Psoas muscle (tissue), 8 donors: ENCODE measurements around the gene LUC7L2. TPM values are rescaled to one million over a fixed set of nuclear protein-coding genes. Genes with fewer than 3 reads are reported as not detected.
"Not testable (repeated sequence)": the region's sequence is repeated elsewhere in the genome, so short reads cannot be mapped to it uniquely, and the experiment has no call there.

Experiments used
- ATAC-seq, 4 donors: fragments of 200-7000 bp; cut with Tn5 transposase; one replicate each; pipeline ENCODE4 v1.9.1; 2020; ENCODE audit warnings: moderate library complexity in 3 of 4, mild to moderate bottlenecking in 2 of 4
- DNase-seq, 2 donors: peaks; one replicate each; pipeline ENCODE4 v3.0.0-alpha.2; 2020
- H3K27ac ChIP-seq: fragments of 200-600 bp; one replicate; pipeline ENCODE4 v1.8.0; 2022
- H3K27me3 ChIP-seq, 3 donors: fragments of 200-600 bp in 1 of 3; one replicate each; pipeline versions ENCODE4 v1.6.1 to v1.8.0; 2013 to 2022; ENCODE audit warnings: low read length in 2 of 3, mild to moderate bottlenecking in 2 of 3, moderate library complexity in 1 of 3; ENCODE audit not compliant: insufficient read depth in 3 of 3
- H3K36me3 ChIP-seq, 2 donors: fragments of 200-600 bp in 1 of 2; one replicate each; pipeline versions ENCODE4 v1.6.1 to v1.8.0; 2013 to 2022; ENCODE audit warnings: low read depth in 1 of 2, mild to moderate bottlenecking in 1 of 2, moderate library complexity in 1 of 2; ENCODE audit not compliant: insufficient read depth in 1 of 2
- H3K4me1 ChIP-seq: fragments of 200-600 bp; one replicate; pipeline ENCODE4 v1.8.0; 2022
- H3K4me3 ChIP-seq: fragments of 200-600 bp; one replicate; pipeline ENCODE4 v1.8.0; 2022; ENCODE audit warnings: mild to moderate bottlenecking
- H3K9me3 ChIP-seq: fragments of 200-600 bp; one replicate; pipeline ENCODE4 v1.8.0; 2022
- WGBS, 3 donors: extraction: QIAGEN DNeasy Blood & Tissue Kit; methylation state at CpG; one replicate each; pipeline versions ENCODE4 v1.1.6 to v1.1.7; 2013; 5-methylcytosine and 5-hydroxymethylcytosine counted together
- intact Hi-C, 2 donors: fragments of 100-400 bp; cut with DNase I; formaldehyde crosslinking; loops; one replicate each; pipeline versions ENCODE4 v1.11.0 to v1.14.2; 2022
- polyA plus RNA-seq, 3 donors: library from polyadenylated mRNA; stranded (reverse); fragments of 200-250 nt; gene quantifications; one replicate each; pipeline ENCODE4 v1.2.3, GENCODE V29; 2013
- total RNA-seq, 4 donors: library from RNA; stranded (reverse); fragmentation: NEBNext Ultra II Directional in 2 of 4; extraction: Animal tissue kit (Norgen Biotek cat#: 25700) in 2 of 4; gene quantifications; one replicate each; pipeline versions ENCODE4 v1.2.1 to v1.2.4, GENCODE V29; 2021 to 2023
- TF ChIP-seq, protein P1 (sequence below): fragments of 200-600 bp; IDR thresholded peaks from one replicate; pipeline ENCODE4 v1.8.0; 2022; ENCODE audit warnings: antibody characterized with exemption
- donor health status: healthy with polysubstance abuse.
- donor health status: DM: no; HTN: no; CAD: no; lungs with moderate emphysema.
- donor health status: Bipolar disorder and iron deficiency.
- donor health status: healthy.
- donor health status: DM: yes; HTN: yes; CAD: no.
- donor health status: DM: no; HTN: no; CAD: no.
- donor health status: DM: no; HTN: no; CAD: no.
- donor health status: DM: yes; HTN: yes; CAD: no.

Gene LUC7L2
- total and polyA plus RNA-seq, 7 donors: 41.6 to 82.3 (median 47.8) TPM

- no peaks in the 10 kb centered on the region for H3K36me3 ChIP-seq
- TF ChIP-seq, protein P1, sequence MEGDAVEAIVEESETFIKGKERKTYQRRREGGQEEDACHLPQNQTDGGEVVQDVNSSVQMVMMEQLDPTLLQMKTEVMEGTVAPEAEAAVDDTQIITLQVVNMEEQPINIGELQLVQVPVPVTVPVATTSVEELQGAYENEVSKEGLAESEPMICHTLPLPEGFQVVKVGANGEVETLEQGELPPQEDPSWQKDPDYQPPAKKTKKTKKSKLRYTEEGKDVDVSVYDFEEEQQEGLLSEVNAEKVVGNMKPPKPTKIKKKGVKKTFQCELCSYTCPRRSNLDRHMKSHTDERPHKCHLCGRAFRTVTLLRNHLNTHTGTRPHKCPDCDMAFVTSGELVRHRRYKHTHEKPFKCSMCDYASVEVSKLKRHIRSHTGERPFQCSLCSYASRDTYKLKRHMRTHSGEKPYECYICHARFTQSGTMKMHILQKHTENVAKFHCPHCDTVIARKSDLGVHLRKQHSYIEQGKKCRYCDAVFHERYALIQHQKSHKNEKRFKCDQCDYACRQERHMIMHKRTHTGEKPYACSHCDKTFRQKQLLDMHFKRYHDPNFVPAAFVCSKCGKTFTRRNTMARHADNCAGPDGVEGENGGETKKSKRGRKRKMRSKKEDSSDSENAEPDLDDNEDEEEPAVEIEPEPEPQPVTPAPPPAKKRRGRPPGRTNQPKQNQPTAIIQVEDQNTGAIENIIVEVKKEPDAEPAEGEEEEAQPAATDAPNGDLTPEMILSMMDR: no peak
- ATAC-seq (no peak), DNase-seq (no peak)
- H3K27me3 ChIP-seq: no peaks in the 10 kb centered on the region
- no peak overlapping the region for H3K27ac ChIP-seq
- no peaks in the 10 kb centered on the region for H3K4me1 ChIP-seq
- H3K9me3 ChIP-seq: no peaks in the 10 kb centered on the region
- no peak overlapping the region for H3K4me3 ChIP-seq
- intact Hi-C loops: no loop called here
- WGBS, 3 donors: 82 to 89% (median 88%) methylated on average over 8 of the region's 8 CpGs
These were observed 96.8 kb downstream of the LUC7L2 start for GRCh38 chr7:139456511-139456910.

DNA sequence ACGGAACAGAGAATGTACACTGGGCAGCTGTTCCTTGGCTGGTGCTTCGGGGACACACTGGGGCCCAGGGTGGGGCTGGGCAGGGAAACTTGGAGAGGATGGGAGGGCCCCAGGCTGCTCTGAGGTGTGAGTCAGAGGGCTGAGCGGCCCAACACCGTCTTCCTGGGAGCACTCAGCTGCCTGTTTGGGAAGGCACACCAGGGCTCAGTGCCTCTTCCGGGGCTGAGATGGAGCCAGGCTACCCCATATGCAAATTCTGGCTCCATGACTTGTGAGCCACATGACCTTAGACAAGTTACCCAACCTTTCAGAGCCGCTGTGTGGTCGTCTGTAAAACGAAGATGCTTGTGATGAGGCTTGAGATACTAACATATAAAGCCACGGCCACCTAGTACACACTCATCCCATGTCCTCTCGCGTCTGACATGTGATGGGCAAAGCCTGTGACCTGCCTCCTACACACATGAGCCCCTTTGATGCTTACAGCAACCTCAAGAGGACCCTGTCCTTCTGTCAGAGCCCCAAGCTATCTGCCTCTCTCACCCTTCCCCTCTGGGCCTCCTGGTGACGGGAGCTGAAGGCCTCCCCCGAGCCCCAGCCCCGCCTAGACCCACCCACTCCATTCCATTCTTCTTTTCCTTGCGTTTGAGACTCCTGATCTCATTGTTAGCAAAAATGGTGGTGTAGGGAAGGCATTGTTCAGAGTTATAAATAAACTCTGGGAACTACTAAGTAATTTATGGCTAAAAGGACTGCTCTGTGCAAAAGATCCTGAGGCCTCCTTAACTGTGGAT, 97.7 kb downstream of the LUC7L2 start:
- Histone ChIP-seq H3K9me3 (no peaks in the 10 kb centered on the region), H3K27ac (no peak overlapping the region), H3K4me1 (no peaks in the 10 kb centered on the region), H3K27me3 (no peaks in the 10 kb centered on the region), H3K36me3 (no peaks in the 10 kb centered on the region), H3K4me3 (no peak overlapping the region)
- DNase-seq (no peak), ATAC-seq (peak in 2 of 4 donors; percentile 37 to 45)
- WGBS, 3 donors: 69 to 76% (median 75%) methylated on average over 15 of the region's 15 CpGs
- TF ChIP-seq, protein P1: no peak
- intact Hi-C loops: no loop called here

GRCh38 chr7:139463421-139463820, 103.7 kb downstream of the LUC7L2 start:
- DNase-seq, H3K27ac ChIP-seq, H3K4me3 ChIP-seq, H3K36me3 ChIP-seq, ATAC-seq, H3K9me3 ChIP-seq, H3K27me3 ChIP-seq, H3K4me1 ChIP-seq, intact Hi-C loops: not testable (repeated sequence)
- 92 to 94% (median 93%) methylated on average over 12 of the region's 12 CpGs for WGBS, 3 donors

DNA sequence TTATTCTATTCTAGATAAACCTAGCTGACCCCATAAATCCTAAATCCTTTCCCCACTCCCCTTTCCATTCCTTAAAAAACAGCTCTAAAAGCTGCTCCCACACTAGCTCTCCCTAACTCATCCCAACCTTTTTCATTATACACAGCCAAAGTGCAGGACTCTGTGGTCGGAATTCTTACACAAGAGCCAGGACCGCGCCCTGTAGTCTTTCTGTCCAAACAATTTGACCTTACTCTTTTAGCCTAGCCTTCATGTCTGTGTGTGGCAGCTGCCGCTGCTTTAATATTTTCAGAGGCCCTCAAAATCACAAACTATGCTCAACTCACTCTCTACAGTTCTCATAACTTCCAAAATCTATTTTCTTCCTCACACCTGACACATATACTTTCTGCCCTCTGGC, 104.8 kb downstream of the LUC7L2 start:
- H3K27me3 ChIP-seq, H3K36me3 ChIP-seq, ATAC-seq, H3K9me3 ChIP-seq, H3K4me1 ChIP-seq, DNase-seq, H3K27ac ChIP-seq, intact Hi-C loops, H3K4me3 ChIP-seq: not testable (repeated sequence)
- WGBS, 3 donors: 79 to 88% (median 83%) methylated on average over 4 of the region's 4 CpGs

- H3K36me3 ChIP-seq, intact Hi-C loops, DNase-seq, H3K27ac ChIP-seq, H3K27me3 ChIP-seq, H3K9me3 ChIP-seq, ATAC-seq, H3K4me3 ChIP-seq, H3K4me1 ChIP-seq: not testable (repeated sequence)
- 95 to 99% (median 98%) methylated on average over 10 of the region's 10 CpGs for WGBS, 3 donors
These were observed 105.4 kb downstream of the LUC7L2 start for GRCh38 chr7:139465072-139465471.

DNA sequence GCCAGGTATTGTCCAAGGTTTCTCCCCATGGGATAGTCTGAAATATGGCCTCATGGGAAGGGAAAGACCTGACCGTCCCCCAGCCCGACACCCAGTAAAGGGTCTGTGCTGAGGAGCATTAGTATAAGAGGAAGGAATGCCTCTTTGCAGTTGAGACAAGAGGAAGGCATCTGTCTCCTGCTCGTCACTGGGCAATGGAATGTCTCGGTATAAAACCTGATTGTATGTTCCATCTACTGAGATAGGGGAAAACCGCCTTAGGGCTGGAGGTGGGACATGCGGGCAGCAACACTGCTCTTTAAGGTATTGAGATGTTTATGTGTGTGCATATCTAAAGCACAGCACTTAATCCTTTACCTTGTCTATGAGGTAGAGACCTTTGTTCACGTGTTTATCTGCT, 108.0 kb downstream of the LUC7L2 start:
- 81 to 84% (median 83%) methylated on average over 7 of the region's 7 CpGs for WGBS, 3 donors
- not testable (repeated sequence) for ATAC-seq

DNA sequence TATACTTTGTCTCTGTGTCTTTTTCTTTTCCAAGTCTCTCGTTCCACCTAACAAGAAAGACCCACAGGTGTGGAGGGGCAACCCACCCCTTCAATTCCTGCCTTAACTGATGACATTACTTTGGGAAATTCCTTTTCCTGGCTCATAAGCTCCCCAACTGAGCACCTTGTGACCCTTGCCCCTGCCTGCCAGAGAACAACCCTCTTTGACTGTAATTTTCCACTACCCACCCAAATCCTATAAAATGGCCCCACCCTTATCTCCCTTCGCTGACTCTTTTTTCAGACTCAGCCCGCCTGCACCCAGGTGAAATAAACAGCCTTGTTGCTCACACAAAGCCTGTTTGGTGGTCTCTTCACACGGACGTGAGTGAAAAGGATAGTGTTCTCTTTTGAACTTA, 108.6 kb downstream of the LUC7L2 start:
- H3K36me3 ChIP-seq, ATAC-seq, H3K27me3 ChIP-seq, H3K4me3 ChIP-seq, H3K9me3 ChIP-seq, DNase-seq, H3K27ac ChIP-seq, intact Hi-C loops, H3K4me1 ChIP-seq: not testable (repeated sequence)
- WGBS, 3 donors: 56 to 79% (median 74%) methylated on average over 5 of the region's 5 CpGs

More for the DNA sequence above, 108.0 kb downstream of the LUC7L2 start:
- H3K9me3 ChIP-seq, H3K4me3 ChIP-seq, H3K27me3 ChIP-seq, H3K27ac ChIP-seq, DNase-seq, intact Hi-C loops, H3K4me1 ChIP-seq, H3K36me3 ChIP-seq: not testable (repeated sequence)
